HG03571 (cell line): Measurements from ENCODE around the gene ZNF577.

Source experiments
- ATAC-seq: cut with Tn5 transposase; IDR thresholded peaks from one replicate; pipeline ENCODE4 v1.9.1; 2021; ENCODE audit not compliant: unreplicated experiment

ZNF577 gene

GRCh38 chr19:51873097-51873496, 14.7 kb downstream of the ZNF577 start:
- ATAC-seq = no peak

- no peak for ATAC-seq
Measured at GRCh38 chr19:51861870-51862622, 25.7 kb downstream of the ZNF577 start.

DNA sequence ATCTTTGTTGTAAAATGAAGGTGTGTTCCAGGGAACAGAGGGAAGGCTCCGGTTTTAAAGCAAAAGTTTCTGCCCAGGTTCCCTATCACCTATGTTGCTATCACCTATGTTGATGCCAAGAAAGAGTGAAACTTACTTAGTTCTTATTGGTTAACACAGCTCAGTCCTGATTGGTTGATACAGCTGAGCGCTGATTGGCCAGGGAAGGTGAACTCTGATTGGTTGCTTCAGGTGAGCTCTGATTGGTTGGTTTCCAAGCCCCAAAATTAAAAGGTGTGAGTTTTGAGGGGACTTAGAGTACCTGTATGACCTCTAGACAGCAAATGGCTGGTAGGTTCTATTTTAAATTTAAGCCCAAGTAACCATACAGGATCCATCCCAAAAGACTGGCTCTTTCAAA, 50.6 kb downstream of the ZNF577 start:
- ATAC-seq = no peak

DNA sequence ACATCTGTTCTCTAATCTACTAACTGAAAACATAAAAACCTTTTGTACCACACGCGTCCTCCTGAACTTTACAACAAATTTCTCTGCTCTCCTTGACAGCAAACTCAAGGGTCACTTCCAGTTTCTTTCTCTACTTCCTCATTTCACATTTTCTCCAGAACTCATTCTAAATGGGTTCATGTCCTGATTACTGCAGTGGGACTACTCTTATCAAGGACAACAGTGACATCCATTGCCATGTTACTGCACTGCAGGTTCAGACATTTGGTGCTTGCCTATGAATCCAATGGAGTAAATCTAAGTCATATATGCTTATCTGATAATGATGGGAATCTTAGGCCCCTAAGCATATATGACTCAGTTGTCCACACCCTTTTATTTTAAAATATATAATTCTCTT, 57.5 kb downstream of the ZNF577 start:
- ATAC-seq = no peak

DNA sequence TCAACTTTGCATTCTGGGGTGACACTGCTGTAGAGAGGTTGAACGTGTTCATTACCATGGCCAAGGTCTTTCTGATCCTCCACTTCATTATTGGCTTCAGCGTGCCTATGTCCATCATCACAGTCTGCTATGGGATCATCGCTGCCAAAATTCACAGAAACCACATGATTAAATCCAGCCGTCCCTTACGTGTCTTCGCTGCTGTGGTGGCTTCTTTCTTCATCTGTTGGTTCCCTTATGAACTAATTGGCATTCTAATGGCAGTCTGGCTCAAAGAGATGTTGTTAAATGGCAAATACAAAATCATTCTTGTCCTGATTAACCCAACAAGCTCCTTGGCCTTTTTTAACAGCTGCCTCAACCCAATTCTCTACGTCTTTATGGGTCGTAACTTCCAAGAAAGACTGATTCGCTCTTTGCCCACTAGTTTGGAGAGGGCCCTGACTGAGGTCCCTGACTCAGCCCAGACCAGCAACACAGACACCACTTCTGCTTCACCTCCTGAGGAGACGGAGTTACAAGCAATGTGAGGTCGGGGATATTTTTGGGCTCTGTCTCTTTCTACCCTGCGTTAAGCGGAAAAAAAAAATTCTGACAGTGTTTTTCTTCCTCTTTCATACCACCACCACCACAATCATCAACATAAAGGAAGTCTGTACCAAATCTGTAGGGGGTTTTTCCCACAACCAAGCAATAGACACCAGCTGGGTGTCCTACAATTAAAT, 63.3 kb downstream of the ZNF577 start:
- ATAC-seq = no peak

DNA sequence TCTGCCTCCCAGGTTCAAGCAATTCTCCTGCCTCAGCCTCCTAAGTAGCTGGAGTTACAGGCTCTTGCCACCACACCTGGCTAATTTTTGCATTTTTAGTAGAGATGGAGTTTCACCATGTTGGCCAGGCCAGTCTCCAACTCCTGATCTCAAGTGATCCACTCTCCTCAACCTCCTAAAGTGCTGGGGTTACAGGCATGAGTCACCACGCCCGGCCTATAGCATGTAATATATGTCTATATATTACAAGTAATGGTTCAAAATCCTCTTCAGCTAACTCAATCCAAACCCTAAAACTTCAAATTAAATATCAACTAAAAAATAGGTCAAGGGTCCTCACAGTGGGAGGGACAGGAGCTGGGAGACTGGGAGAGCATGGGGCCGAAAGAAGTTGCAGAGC, 64.8 kb downstream of the ZNF577 start:
- no peak for ATAC-seq

GRCh38 chr19:51822325-51822724, 65.4 kb downstream of the ZNF577 start:
- no peak for ATAC-seq

DNA sequence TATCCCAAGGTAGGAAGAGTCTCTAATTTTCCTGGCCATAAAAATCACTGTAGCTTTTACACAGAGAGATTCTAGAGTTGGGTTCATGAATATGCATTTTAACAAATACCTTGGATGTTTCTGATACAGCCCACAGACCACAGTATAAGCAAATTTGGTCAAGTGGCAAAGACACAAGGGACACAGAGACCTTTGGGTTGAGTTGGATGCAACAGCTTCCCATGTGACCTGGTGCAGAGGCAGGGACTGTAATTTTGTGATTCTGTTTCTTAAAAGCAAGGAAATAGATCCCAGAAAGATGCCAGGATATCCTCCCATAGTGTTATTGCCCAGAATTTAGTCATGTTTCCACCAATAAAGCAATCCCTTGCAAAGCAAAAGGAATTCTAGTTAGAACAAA, 65.8 kb downstream of the ZNF577 start:
- no peak for ATAC-seq

GRCh38 chr19:51821456-51821855, 66.3 kb downstream of the ZNF577 start:
- ATAC-seq = no peak
